Right ventricle myocardium inferior (tissue), 1 donor: ENCODE data around the gene PTPRN2. TPM values are rescaled to one million over a fixed set of nuclear protein-coding genes. Genes with fewer than 3 reads are reported as not detected.
A peak's percentile ranks its signal among the peaks of the same experiment; 100 is the strongest.

Source experiments
- ATAC-seq: fragments of 200-7000 bp; cut with Tn5 transposase; one replicate; pipeline ENCODE4 v1.9.1; 2020; ENCODE audit warnings: mild to moderate bottlenecking, moderate library complexity
- DNase-seq: peaks from one replicate; pipeline ENCODE4 v3.0.0; 2021; ENCODE audit errors: missing footprints
- intact Hi-C: fragments of 100-400 bp; cut with DNase I; formaldehyde crosslinking; loops from one replicate; pipeline ENCODE4 v1.11.0; 2022
- total RNA-seq: library from RNA; stranded (reverse); fragmentation: NEBNext Ultra II Directional; extraction: Animal tissue kit (Norgen Biotek cat#: 25700); gene quantifications from one replicate; pipeline ENCODE4 v1.2.1, GENCODE V29; 2021
- donor health status: DM: no; HTN: yes; CAD: no; lungs with severe emphysema.

The PTPRN2 gene
- total RNA-seq, 1 donor from 2014 or later, result 1.6 TPM

DNA sequence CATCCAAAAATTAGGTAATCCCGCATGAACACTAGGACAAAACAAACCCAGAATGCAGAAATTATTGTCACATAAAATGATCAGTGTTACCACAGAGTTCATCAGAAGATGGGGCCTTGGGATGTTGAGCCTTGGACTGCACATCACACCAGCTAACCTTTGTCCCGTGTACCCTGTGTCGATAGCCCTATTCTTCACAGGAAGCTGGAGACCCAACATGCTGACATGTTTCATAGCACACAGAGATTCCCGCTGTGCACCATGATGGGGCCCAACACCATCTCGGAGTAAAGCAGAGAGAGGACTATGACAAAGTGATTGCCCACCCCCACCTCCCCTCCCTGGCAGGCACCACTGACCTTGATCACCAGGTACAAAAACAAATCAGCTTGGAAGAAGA is 4.5 kb downstream of the PTPRN2 start:
- intact Hi-C loops, result no loop called here
- no peak for ATAC-seq

DNA sequence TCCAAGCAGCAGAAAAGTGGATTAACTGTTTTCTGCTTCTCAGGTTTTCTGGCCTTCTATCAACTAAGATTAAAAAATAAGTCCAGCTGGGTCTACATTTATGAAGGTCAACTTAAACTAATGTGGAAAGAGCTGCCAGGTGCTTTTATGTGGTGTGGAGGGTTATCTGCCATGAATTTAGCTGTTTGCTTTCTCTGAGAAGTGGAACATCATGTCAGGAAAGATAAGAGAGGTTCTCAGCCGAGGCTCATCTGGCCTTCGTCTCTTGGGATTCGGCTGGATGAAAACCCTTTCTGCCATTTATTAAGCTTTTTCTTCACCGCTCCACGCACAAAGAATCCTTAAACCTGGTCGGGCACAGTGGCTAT is 5.5 kb downstream of the PTPRN2 start:
- ATAC-seq (no peak), DNase-seq (no peak)
- intact Hi-C loops, result no loop called here

More for the DNA sequence above, 4.5 kb downstream of the PTPRN2 start:
- no peak for DNase-seq

DNA sequence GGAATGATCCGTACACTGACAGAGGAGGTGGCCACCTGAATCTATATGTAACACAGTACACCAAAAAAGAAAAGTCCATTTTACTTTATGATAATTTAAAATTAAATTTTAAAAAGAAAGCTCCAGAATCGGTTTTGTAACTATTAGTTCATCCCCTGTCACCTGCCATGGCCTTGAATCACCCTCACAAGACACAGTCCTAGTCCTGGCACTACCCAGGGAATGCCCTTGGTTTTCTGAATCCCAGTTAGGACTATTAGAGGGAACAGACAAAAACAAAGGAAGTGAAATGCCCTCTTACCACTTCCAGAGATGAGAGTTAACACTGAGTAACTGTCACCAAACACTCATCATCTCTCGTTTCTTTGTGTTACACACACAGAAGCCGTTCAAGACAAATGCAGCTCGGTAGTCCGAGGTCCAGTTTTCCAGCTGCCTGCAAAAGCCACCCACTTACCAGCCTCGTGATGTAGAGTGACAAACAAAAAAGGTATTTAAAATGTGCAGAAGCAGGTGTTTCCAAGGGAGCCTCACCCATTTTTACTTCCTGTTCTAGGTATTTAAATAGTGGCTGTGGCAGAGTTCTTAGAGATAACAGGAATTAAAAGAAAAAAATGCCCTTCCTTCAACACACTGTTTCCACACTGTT is 6.1 kb downstream of the PTPRN2 start:
- ATAC-seq, result no peak
- intact Hi-C loops, result no loop called here

DNA sequence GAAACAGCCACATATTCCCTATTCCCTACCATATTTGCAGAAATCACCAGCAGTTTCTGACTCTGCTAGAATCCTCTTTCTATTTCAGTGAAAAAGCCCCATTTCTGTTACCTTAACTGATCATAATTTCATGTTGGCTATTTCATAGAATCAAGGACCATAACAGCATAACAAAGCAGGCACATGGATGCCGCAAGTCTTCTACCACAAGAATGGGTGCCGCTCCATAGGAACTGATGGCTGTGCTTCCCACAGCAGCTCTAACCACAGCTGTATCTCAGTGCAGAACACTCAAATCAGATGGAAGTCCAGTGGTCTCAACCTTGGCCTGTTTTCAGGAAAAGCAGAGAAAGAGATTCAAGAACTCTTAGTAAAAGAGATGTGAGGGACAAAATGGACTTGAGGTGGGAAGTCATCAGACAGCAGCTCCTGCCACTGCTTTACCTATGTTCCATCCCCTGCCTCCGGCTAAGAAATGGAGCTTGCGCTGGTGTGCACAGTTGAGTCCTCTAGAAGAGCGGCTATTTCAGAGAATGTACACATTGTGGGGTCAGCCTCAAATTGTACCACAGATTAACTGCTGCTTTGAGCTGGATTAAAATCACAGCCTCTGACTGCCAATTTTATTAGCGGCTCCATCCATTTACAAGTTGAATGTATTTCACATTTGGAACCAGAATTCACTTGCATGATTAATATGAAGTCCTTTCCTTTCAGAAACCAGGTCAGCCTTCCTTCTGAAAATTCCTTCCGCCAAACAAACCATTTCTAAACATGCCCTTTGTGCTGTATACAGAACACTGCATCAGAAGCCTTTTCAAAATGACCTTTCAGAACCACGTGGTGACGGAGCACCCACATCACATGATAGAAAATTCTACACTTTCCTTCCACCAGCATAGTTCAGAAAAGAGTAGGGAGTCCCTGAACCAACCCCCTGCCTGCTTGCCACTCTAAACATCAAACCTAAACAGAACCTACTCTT is 7.7 kb downstream of the PTPRN2 start:
- intact Hi-C loops, result no loop called here
- no peak for ATAC-seq
- no peak for DNase-seq

More for the DNA sequence above, 6.1 kb downstream of the PTPRN2 start:
- no peak for DNase-seq

DNA sequence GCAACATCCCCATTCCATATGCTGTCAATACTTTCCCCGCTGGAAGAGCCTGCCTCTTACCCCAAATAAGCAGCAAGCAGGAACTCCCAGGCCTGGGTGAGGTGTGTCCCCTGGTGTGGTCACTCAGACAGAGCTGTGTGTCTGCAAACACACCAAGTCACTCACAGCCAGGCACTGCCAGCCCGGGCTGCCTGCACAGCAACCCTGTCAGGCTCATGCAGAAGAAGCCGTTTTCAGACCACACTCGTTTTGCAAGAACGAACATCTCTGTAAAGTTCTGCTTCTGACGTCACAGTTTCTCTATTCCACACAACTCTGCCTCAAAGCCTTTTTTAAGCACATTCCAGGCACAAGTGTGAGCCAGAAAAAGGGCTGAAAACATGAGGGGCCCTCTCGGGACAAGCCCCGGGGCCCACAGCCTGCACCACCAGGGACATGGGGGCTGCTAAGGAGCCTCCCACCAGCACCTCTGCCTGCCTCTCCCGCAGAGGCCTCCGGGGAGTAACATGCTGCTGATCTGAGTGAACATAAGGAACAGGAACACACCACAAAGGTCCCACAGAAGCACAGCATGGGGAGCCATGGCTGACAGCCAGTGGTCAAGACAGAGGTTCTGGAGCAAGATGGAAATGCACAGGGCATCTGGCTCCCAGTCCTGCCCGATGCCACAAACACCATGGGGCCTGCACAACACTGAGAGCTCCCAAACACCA is 11.4 kb downstream of the PTPRN2 start:
- intact Hi-C loops, result no loop called here
- DNase-seq, result no peak
- no peak for ATAC-seq

DNA sequence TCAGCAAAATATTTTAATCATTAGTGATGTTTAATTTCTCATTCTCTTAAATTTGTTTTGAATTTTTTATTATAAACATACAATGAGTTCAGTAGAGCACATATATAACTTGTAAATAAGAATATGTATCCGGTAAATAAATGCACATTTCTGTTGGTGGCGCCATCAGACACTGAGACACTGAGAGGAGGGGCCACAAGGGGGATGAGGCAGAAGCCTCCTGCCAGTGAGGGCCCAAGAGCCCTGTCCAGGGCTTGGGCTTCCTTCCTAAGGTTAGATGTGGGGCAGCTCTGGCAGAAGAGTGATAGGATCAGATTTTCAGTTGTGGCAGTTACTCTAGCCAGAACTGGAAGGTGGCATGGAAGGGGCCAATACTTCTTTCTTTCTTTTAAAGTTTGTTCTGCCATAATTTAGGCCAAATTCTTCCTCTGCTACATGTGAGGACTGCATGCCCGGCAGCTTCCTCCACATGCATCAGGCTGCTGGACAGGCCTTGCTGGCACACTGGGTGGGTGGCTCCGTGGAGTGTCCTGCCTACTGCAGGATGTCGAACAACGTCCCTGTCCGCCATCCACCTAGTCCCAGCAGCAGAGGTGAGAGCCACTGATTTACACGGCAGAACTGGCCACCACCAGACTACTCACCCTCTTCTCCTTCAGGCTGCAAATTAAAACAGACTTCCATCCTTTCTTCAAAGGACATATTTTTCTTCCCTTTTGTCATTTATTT is 13.2 kb downstream of the PTPRN2 start:
- intact Hi-C loops, result no loop called here
- ATAC-seq (no peak), DNase-seq (no peak)

DNA sequence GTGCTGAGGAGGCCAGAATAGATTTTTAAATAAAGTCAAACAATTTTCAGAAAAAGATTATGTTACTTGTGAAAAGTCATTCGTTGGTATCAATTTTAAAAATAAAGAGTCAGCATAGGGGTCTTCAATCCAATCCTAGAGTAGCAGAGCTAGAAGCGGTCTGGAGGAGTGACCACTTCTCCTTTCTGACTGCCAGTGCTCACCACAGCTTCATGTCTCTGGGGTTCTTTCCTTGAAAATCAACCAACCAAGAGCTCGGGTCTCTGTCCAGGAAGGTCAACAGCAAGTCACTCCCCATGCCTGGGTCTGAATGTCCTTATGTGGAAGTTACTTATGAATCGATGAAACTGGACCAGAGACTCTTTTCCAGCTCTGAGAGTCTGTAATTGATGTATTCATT is 14.3 kb downstream of the PTPRN2 start:
- no peak for DNase-seq
- ATAC-seq, result no peak

DNA sequence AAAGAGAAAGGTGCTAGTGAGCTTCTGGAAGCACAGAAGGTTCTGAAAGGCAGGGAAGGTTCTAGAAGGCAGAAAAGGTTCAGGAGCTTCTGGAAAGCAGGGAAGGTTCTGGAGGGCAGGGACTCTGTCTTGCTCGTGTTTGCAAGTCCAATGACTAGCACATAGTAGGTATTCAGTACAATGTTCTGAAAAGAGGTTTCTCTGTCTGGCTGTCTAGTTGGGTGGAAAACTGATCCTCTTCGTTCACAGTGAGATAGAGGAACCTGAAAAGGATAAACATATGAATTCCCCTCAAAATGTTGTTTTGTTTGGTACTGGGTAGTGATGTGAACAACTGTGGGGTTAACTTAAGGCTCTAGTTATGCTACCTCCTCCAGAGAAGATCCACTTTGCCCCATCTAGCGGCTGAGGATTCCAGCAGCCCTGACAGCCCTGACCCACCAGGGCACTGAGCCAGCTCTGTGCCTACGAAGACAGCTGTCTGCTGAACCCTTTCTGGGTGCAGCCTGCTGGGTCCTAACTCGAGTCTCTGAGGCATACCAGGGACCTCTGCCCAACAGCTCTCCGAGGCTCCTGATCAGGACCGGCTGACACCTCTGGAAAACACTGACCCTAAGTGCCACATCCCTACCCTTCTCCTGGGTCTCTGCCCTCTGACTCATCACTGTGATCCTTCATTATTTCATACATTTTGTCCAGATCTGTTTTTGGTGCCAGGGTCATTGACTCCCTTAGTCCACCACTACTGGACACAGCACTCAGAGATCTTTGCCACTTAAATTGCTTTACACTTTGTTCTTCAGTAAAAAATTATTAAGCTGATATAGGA is 15.4 kb downstream of the PTPRN2 start:
- intact Hi-C loops, result no loop called here
- ATAC-seq (peak; percentile 28), DNase-seq (no peak)

More for the DNA sequence above, 14.3 kb downstream of the PTPRN2 start:
- intact Hi-C loops, result no loop called here

DNA sequence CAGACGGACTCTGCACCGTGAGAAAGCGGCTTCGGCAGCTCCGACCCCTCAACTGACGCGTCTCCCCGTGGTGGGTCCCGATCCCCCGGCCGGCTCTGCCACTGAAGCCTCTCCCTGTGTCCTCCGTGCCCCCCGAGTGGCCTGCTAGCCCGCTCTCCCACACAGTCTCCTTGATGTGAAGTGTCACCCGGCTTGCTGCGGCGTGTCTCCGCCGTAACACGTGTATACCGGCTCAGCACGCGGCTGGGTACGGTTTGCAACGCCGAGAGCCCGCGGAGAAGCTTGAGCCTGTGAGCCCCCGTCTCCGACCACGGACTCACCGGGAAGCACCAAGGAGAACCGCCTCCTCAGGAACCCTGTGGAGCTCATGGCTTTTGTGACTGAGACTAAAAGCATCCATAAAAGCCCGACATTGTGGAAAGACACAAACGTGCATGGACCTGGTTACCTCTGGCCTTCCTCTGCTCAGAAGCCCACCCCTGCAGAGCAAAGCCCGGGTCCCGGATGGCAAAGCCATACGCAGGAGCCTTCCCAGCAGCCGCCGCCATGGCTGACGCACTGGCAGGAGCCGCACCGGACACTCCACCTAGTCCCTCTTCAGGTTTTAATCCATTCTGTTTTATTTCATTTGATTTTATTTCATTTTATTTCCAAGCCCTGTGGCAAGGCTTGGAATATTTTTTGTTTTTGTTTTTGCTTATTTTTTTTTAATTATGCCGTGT is 17.0 kb downstream of the PTPRN2 start:
- ATAC-seq, result no peak
- no peak for DNase-seq
- intact Hi-C loops, result no loop called here

DNA sequence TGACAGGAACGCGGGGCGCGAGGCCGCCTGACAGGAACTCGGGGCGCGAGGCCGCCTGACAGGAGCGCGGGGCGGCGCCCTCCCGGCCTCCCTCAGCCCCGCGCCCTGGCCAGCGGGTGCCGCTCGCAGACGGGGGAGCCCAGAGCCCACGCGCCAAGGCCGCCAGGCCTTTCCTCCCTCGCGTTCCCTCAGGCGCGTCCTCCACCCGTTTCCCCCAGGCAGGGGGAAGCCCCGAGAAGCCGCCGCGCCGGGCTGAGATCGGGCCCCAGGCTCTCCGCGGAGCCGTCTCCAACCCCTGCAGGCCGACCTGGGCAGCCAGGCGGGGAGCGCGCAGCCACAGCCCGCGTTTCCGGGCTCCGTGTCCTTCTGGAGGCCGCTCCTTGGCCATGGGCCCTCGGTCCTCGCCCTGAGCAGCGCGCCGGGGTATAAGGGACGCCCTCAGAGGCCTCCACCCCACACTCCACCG is 17.7 kb downstream of the PTPRN2 start:
- ATAC-seq (no peak), DNase-seq (no peak)
- intact Hi-C loops, result no loop called here

DNA sequence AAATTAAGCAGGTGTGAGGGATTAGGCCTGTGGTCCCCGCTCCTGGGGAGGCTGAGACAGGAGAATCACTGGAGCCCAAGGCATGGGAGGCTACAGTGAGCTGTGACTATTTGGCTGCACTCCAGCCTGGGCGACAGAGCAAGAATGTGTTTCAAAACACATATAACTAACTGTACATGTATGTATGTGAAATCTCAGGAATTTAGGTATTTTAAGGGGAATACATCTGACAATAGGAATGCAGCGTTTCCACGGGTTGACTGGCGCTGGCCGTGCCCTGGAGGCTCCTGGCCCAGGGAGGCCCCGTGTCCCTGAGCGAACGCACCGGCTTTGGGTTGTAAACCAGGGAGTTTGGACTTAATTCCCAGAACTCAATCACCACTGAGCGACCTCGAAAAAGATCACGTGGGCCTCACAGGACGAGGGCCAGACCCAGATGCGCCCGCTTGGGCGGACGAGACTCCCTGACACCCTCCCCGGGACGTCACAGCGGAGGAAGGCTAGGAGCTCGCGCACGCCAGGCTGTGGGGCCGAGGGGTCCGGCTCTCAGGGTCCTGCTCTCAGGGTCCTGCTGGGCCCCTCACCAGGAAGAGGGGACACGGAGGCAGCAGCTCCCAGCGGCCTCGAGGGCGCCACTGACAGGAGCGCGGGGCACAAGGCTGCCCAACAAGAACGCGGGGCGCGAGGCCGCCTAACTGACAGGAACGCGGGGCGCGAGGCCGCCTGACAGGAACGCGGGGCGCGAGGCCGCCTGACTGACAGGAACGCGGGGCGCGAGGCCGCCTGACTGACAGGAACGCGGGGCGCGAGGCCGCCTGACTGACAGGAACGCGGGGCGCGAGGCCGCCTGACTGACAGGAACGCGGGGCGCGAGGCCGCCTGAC is 18.4 kb downstream of the PTPRN2 start:
- intact Hi-C loops, result no loop called here
- DNase-seq, result no peak
- ATAC-seq, result no peak

DNA sequence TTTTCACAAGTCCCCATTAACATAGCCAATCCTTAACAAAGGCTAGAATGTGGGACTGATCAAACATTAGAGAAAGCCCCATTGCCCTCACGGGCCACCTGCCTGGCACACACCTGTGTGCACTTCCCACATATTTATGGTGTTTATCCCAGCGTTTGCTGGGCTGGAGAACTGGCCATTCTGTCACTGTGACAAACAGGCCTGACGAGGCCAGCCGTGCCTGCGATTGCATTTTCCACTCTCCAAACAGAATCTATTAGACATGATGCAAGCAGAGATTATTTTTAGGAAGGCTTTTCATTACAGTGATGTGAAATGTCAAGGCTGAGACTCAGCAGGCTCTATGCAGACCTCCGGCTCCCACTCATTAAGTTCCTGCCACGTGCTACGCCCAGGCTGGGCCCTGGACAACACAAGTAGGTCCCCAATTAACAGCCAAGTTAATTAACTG is 20.4 kb downstream of the PTPRN2 start:
- DNase-seq, result no peak
- ATAC-seq, result no peak
- intact Hi-C loops, result no loop called here

DNA sequence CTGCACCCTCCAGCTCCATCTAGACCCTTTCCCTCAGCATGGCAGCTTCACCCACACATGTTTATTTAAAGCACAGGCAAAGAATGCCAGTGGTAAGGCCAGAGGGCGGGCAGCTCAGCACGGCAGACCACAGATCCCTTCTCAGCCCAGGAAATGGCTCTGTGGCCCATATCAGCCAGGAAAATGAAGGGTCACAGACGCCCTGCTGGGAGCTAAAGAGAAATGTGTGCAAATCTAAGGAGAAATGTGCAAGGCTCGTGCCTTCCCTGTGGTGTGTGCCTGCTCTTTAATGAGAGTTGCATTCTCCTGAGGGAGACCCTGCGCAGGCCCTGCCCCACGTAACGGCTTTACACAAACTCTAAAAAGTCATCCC is 23.0 kb downstream of the PTPRN2 start:
- intact Hi-C loops, result no loop called here
- no peak for ATAC-seq
- no peak for DNase-seq

DNA sequence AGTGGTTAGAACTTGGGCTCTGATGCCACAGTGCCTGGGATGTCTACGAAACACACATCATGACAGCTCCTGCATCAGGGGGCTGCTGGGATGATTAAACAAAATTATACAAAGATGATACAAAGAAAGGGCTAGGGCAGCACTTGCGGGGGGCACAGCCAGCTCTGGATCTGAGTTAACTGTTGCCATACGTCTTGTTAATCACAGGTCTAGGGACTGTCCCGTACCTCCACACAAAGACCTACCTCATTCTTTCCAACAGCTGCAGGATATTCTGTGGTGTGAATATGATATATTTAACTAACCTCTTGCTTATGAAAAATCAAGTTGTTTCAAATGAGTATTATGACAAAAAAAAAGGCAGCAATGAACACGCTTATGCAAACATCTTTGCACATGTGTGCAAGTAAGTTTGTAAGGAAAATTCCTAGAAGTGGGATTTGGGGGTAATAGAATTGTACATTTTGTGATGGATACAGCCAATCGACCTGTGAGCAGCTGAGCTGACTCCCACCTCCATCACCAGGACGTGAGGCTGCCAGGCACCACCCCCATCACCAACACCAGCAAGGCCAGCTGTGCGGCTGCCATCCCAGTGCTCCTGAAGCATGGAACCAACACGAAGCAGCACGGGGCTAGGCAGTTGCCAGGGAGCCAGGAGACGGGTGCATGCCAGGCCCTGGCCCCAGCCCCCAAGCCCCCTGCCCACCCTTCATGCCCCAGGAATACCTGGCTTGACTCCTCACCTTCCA is 23.5 kb downstream of the PTPRN2 start:
- no peak for DNase-seq
- ATAC-seq, result no peak
- intact Hi-C loops, result no loop called here

DNA sequence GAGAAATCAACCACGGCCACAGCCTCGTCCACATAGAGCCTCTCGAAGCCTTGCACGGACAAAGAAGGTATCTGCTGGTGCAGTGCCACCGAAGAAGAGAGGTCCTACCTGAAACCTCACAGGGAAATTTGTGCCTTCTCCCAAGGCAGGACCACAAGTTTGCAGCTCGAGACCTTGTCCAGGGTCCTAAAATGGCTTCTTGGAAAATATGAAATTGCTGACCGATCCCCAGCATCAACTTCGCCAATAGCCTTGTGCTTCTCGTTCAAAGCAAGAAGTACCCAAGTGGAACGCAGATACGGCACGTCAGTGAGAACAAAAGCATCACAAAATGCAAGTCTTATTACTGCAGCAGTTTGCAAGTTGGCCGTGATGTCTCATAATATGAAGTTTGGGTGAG is 24.6 kb downstream of the PTPRN2 start:
- intact Hi-C loops, result no loop called here
- ATAC-seq, result no peak
- DNase-seq, result no peak

DNA sequence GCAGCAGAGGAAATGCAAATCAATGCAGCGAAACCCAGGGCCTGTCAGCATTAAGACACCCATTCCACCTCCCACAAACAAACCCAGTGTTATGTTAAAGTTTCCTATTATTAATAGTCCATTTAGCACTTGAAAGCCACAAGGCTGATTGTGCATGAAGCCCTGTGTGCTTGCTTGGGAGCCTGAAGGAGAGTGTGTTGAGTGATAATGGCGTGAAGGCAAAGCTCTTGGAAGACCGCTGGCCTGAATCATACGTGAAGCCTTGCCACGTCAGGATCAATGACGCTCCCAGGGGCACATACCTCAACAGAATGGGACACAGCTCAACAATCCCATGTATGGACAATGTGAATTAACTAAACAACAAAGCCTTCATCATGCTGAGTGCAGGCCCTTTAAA is 25.1 kb downstream of the PTPRN2 start:
- intact Hi-C loops, result no loop called here
- ATAC-seq (no peak), DNase-seq (no peak)
